Measurements from ENCODE around the gene PDZK1IP1. TPM values are rescaled to one million over a fixed set of nuclear protein-coding genes. Genes with fewer than 3 reads are reported as not detected.

PDZK1IP1 gene
- total RNA-seq, 2 donors from 2014 or later: not detected

GRCh38 chr1:47137925-47138615 is 51.8 kb downstream of the PDZK1IP1 start:
- Mint-ChIP-seq H3K27ac (no peak overlapping the region), H3K9me3 (no peaks in the 10 kb centered on the region), H3K36me3 (no peaks in the 10 kb centered on the region)
- ATAC-seq: no peak
- DNase-seq (ENCODE audit: low spot score in 2 of 2): no peak

GRCh38 chr1:47137198-47137597 is 52.6 kb downstream of the PDZK1IP1 start, which contains the start of gene CYP4A22:
TSS of gene CYP4A22 (plus strand) at chr1:47137441. CDS start at chr1:47137486, 45 bp downstream.
- Mint-ChIP-seq H3K36me3 (no peaks in the 10 kb centered on the region), H3K27ac (no peak within 1 kb of the TSS), H3K9me3 (no peaks in the 10 kb centered on the region)
- no peak for ATAC-seq
- DNase-seq (ENCODE audit: low spot score in 2 of 2): no peak

Other genes starting within 250 kb of the PDZK1IP1 start
- gene CYP4A11, start 248.6 kb downstream of the PDZK1IP1 start, total RNA-seq: not detected
- gene CYP4X1, start 166.4 kb downstream of the PDZK1IP1 start, total RNA-seq: not detected
- not detected for gene CYP4Z1, start 122.8 kb downstream of the PDZK1IP1 start, total RNA-seq
- not detected for gene CYP4A22, start 52.6 kb downstream of the PDZK1IP1 start, total RNA-seq
- gene TAL1, start 42.2 kb upstream of the PDZK1IP1 start, total RNA-seq: under 1 TPM; 0.11 to 0.14 TPM
- 10 to 100 TPM; 34.7 to 69.9 TPM for gene STIL, start 124.1 kb upstream of the PDZK1IP1 start, total RNA-seq
- gene CMPK1, start 143.8 kb upstream of the PDZK1IP1 start, total RNA-seq: 100 to 1,000 TPM in 1 of 2 donors, 10 to 100 TPM in 1; 84.9 to 128 TPM
- not detected for gene FOXE3, start 226.2 kb upstream of the PDZK1IP1 start, total RNA-seq
- under 1 TPM; 0.09 to 0.18 TPM for gene FOXD2, start 248.0 kb upstream of the PDZK1IP1 start, total RNA-seq

Measured in activated naive CD4-positive, alpha-beta T cell treated with anti-CD3 and anti-CD28 coated beads, Interleukin-2, amount 50 U/mL, for 72 hours (primary cell).